Measurements from ENCODE around the gene CELSR1. TPM values are rescaled to one million over a fixed set of nuclear protein-coding genes. Genes with fewer than 3 reads are reported as not detected.

The CELSR1 gene
- total RNA-seq, 1 experiment from 2014 or later = 30.7 TPM

DNA sequence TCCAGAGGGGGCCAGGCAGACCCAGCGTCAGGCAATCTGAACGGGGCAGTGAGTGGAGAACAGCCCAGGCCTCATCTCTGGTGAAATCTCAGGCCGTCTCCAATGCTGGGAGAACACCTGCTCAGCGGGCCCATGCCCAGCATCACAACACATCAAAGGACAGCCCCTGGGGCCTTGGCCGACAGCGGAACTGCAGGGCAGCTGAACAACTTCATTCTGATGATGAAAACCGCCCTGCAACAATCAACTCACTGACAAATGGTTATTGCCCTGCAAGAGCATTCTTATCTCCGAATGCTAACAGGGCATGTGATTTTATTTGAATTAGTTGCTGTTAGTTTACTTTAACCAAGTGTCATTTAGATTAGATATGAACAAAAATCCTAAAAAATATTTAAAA is 14.6 kb downstream of the CELSR1 start:
- H3K27ac ChIP-seq (ENCODE audit: low read length) = no peak overlapping the region
- intact Hi-C loops (cut with micrococcal nuclease; ENCODE audit: unreplicated experiment) = no loop called here
- CTCF ChIA-PET = interaction anchor here (0.5 kb wide), 1 partner anchor 33 kb away, joined by 9 read pairs; no protein-coding TSS in a partner anchor
- H3K4me3 ChIP-seq (ENCODE audit: low read depth in 2 of 2, low read length in 2 of 2) = no peak overlapping the region
- no TSS peak for BruUV-seq (replicated peaks)
- TF ChIP-seq, protein P1, sequence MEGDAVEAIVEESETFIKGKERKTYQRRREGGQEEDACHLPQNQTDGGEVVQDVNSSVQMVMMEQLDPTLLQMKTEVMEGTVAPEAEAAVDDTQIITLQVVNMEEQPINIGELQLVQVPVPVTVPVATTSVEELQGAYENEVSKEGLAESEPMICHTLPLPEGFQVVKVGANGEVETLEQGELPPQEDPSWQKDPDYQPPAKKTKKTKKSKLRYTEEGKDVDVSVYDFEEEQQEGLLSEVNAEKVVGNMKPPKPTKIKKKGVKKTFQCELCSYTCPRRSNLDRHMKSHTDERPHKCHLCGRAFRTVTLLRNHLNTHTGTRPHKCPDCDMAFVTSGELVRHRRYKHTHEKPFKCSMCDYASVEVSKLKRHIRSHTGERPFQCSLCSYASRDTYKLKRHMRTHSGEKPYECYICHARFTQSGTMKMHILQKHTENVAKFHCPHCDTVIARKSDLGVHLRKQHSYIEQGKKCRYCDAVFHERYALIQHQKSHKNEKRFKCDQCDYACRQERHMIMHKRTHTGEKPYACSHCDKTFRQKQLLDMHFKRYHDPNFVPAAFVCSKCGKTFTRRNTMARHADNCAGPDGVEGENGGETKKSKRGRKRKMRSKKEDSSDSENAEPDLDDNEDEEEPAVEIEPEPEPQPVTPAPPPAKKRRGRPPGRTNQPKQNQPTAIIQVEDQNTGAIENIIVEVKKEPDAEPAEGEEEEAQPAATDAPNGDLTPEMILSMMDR (IDR thresholded peaks at IDR 0.05) = no peak
- TF ChIP-seq SIN3A (IDR thresholded peaks at IDR 0.05; ENCODE audit: borderline replicate concordance, insufficient read depth, low read depth, low read length) = no peak
- no peak for TF ChIP-seq POLR2AphosphoS5 (IDR thresholded peaks at IDR 0.05; ENCODE audit: low read depth, low read length)
- TF ChIP-seq, protein P2, sequence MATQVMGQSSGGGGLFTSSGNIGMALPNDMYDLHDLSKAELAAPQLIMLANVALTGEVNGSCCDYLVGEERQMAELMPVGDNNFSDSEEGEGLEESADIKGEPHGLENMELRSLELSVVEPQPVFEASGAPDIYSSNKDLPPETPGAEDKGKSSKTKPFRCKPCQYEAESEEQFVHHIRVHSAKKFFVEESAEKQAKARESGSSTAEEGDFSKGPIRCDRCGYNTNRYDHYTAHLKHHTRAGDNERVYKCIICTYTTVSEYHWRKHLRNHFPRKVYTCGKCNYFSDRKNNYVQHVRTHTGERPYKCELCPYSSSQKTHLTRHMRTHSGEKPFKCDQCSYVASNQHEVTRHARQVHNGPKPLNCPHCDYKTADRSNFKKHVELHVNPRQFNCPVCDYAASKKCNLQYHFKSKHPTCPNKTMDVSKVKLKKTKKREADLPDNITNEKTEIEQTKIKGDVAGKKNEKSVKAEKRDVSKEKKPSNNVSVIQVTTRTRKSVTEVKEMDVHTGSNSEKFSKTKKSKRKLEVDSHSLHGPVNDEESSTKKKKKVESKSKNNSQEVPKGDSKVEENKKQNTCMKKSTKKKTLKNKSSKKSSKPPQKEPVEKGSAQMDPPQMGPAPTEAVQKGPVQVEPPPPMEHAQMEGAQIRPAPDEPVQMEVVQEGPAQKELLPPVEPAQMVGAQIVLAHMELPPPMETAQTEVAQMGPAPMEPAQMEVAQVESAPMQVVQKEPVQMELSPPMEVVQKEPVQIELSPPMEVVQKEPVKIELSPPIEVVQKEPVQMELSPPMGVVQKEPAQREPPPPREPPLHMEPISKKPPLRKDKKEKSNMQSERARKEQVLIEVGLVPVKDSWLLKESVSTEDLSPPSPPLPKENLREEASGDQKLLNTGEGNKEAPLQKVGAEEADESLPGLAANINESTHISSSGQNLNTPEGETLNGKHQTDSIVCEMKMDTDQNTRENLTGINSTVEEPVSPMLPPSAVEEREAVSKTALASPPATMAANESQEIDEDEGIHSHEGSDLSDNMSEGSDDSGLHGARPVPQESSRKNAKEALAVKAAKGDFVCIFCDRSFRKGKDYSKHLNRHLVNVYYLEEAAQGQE (IDR thresholded peaks at IDR 0.05; ENCODE audit: insufficient read depth in 1 of 2, low read depth in 2 of 2, low read length in 1 of 2) = no peak
- TF ChIP-seq TCF7L2 (IDR thresholded peaks at IDR 0.05; ENCODE audit: low read depth, low read length) = no peak
- POLR2A ChIA-PET = no interaction called here
- ATAC-seq (no peak), DNase-seq (ENCODE audit: low read depth, low spot score) (no peak)
- no peaks in the 10 kb centered on the region for H3K4me1 ChIP-seq (ENCODE audit: control insufficient read depth, insufficient read depth, low read length)
- H3K27me3 ChIP-seq (ENCODE audit: control insufficient read depth, insufficient read depth, low read length) = no peaks in the 10 kb centered on the region
- no peaks in the 10 kb centered on the region for H3K36me3 ChIP-seq (ENCODE audit: control insufficient read depth, insufficient read depth, low read length)
- no peaks in the 10 kb centered on the region for H3K9me3 ChIP-seq (ENCODE audit: control insufficient read depth, insufficient read depth, low read depth, low read length)
- in situ Hi-C loops (cut with HindIII; ENCODE audit: low pct_unique_long_range_greater_than_20kb, low sequenced_read_pairs) = no loop called here

DNA sequence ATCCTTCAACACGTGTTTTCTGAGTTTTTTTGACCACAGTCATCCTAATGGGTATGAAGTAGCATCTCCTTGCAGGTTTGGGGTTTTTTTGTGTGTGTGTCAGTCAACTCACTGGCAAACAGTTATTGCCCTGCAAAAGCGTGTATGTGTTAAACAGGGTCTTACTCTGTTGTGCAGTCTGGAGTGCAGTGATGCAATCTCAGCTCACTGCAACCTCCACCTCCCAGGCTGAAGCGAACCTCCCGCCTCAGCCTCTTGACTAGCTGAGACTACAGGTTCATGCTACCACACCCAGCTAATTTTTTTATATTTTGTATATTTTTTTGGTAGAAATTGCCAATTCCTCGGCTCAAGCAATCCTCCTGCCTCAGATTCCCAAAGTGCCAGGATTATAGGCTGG is 15.4 kb downstream of the CELSR1 start:
- ATAC-seq (no peak), DNase-seq (ENCODE audit: low read depth, low spot score) (no peak)
- Histone ChIP-seq H3K4me1 (ENCODE audit: control insufficient read depth, insufficient read depth, low read length) (no peaks in the 10 kb centered on the region), H3K9me3 (ENCODE audit: control insufficient read depth, insufficient read depth, low read depth, low read length) (no peaks in the 10 kb centered on the region), H3K36me3 (ENCODE audit: control insufficient read depth, insufficient read depth, low read length) (no peaks in the 10 kb centered on the region), H3K4me3 (ENCODE audit: low read depth in 2 of 2, low read length in 2 of 2) (no peak overlapping the region), H3K27me3 (ENCODE audit: control insufficient read depth, insufficient read depth, low read length) (no peaks in the 10 kb centered on the region), H3K27ac (ENCODE audit: low read length) (no peak overlapping the region)
- no peak for TF ChIP-seq TCF7L2 (IDR thresholded peaks at IDR 0.05; ENCODE audit: low read depth, low read length)
- TF ChIP-seq, protein P1 (IDR thresholded peaks at IDR 0.05) = no peak
- no peak for TF ChIP-seq SIN3A (IDR thresholded peaks at IDR 0.05; ENCODE audit: borderline replicate concordance, insufficient read depth, low read depth, low read length)
- TF ChIP-seq, protein P2 (IDR thresholded peaks at IDR 0.05; ENCODE audit: insufficient read depth in 1 of 2, low read depth in 2 of 2, low read length in 1 of 2) = no peak
- no peak for TF ChIP-seq POLR2AphosphoS5 (IDR thresholded peaks at IDR 0.05; ENCODE audit: low read depth, low read length)
- no TSS peak for BruUV-seq (replicated peaks)
- POLR2A ChIA-PET = no interaction called here
- CTCF ChIA-PET = no interaction called here
- intact Hi-C loops (cut with micrococcal nuclease; ENCODE audit: unreplicated experiment) = no loop called here
- in situ Hi-C loops (cut with HindIII; ENCODE audit: low pct_unique_long_range_greater_than_20kb, low sequenced_read_pairs) = no loop called here
